ENCODE measurements around the gene SCN9A. TPM values are rescaled to one million over a fixed set of nuclear protein-coding genes. Genes with fewer than 3 reads are reported as not detected.

SCN9A gene
- total RNA-seq, 1 experiment from 2014 or later = 3.4 TPM

GRCh38 chr2:166249318-166249717 is 126.4 kb downstream of the SCN9A start:
- TF ChIP-seq CTCF (conservative IDR thresholded peaks at IDR 0.05) = no peak
- no peak for TF ChIP-seq EZH2 (IDR thresholded peaks at IDR 0.05; ENCODE audit: low read depth)
- Histone ChIP-seq H3K27me3 (ENCODE audit: insufficient read depth, low read depth) (no peaks in the 10 kb centered on the region), H3K27ac (no peak overlapping the region), H3K4me2 (no peak overlapping the region), H3K79me2 (ENCODE audit: low read depth) (no peaks in the 10 kb centered on the region), H3K4me1 (replicated peaks; ENCODE audit: insufficient read depth) (no peaks in the 10 kb centered on the region), H4K20me1 (ENCODE audit: insufficient read depth) (no peaks in the 10 kb centered on the region), H2AFZ (no peak overlapping the region), H3K9me2 (ENCODE audit: insufficient read depth) (no peaks in the 10 kb centered on the region), H3K4me3 (no peak overlapping the region), H3K36me3 (ENCODE audit: low read depth) (no peaks in the 10 kb centered on the region), H3F3A (ENCODE audit: insufficient read depth, low read depth) (no peaks in the 10 kb centered on the region), H3K9me3 (ENCODE audit: insufficient read depth, low read depth) (no peaks in the 10 kb centered on the region)
- no peak for DNase-seq
- intact Hi-C loops (cut with micrococcal nuclease; ENCODE audit: unreplicated experiment) = no loop called here
- ChIA-PET POLR2A (ENCODE audit: unreplicated experiment) (no interaction called here), CTCF (no interaction called here)
- no TSS peak for BruUV-seq (replicated peaks)

DNA sequence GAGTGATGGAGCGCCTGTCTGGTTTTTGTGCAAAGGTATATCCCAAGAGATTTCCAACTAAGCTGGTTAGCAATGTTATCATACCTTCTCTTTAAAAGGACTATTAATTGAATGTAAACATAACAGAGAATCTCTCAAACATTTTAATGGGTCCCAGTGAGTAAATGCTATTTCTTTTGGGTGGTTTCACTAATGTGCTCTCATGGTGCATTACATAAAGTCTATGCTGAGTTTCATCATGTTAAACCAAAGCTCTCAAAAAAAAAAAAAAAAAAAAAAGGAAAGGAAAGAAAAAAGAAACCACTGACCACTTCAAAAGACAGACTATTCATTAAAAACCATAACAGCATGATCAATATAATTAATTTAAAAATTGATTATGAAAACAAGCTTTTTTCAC is 128.8 kb downstream of the SCN9A start:
- H3K79me2 ChIP-seq (ENCODE audit: low read depth) = no peaks in the 10 kb centered on the region
- CTCF ChIA-PET = no interaction called here
- H3K36me3 ChIP-seq (ENCODE audit: low read depth) = no peaks in the 10 kb centered on the region
- no peaks in the 10 kb centered on the region for H3K27me3 ChIP-seq (ENCODE audit: insufficient read depth, low read depth)
- no peak overlapping the region for H3K27ac ChIP-seq
- H3F3A ChIP-seq (ENCODE audit: insufficient read depth, low read depth) = no peaks in the 10 kb centered on the region
- no peaks in the 10 kb centered on the region for H4K20me1 ChIP-seq (ENCODE audit: insufficient read depth)
- TF ChIP-seq EZH2 (IDR thresholded peaks at IDR 0.05; ENCODE audit: low read depth) = no peak
- TF ChIP-seq CTCF (conservative IDR thresholded peaks at IDR 0.05) = no peak
- intact Hi-C loops (cut with micrococcal nuclease; ENCODE audit: unreplicated experiment) = no loop called here
- H2AFZ ChIP-seq = no peak overlapping the region
- no TSS peak for BruUV-seq (replicated peaks)
- no peak overlapping the region for H3K4me3 ChIP-seq
- POLR2A ChIA-PET (ENCODE audit: unreplicated experiment) = no interaction called here
- no peak for DNase-seq
- H3K4me2 ChIP-seq = no peak overlapping the region
- H3K4me1 ChIP-seq (replicated peaks; ENCODE audit: insufficient read depth) = no peaks in the 10 kb centered on the region
- no peaks in the 10 kb centered on the region; the same call in 1 of the 2 replicates for H3K9me3 ChIP-seq (ENCODE audit: insufficient read depth, low read depth)
- H3K9me2 ChIP-seq (ENCODE audit: insufficient read depth) = no peaks in the 10 kb centered on the region

GRCh38 chr2:166242309-166242708 is 133.4 kb downstream of the SCN9A start:
- POLR2A ChIA-PET (ENCODE audit: unreplicated experiment) = no interaction called here
- no TSS peak for BruUV-seq (replicated peaks)
- CTCF ChIA-PET = no interaction called here

More at GRCh38 chr2:166242309-166242708, 133.4 kb downstream of the SCN9A start:
- Histone ChIP-seq H2AFZ (no peak overlapping the region), H4K20me1 (ENCODE audit: insufficient read depth) (no peaks in the 10 kb centered on the region), H3F3A (ENCODE audit: insufficient read depth, low read depth) (no peaks in the 10 kb centered on the region), H3K4me2 (no peak overlapping the region), H3K36me3 (ENCODE audit: low read depth) (no peaks in the 10 kb centered on the region), H3K79me2 (ENCODE audit: low read depth) (no peaks in the 10 kb centered on the region), H3K4me3 (no peak overlapping the region), H3K9me2 (ENCODE audit: insufficient read depth) (no peaks in the 10 kb centered on the region), H3K4me1 (replicated peaks; ENCODE audit: insufficient read depth) (peaks cover 9% of the 10 kb centered on the region; the same call in 1 of the 2 replicates), H3K9me3 (ENCODE audit: insufficient read depth, low read depth) (no peaks in the 10 kb centered on the region; the same call in 1 of the 2 replicates), H3K27me3 (ENCODE audit: insufficient read depth, low read depth) (no peaks in the 10 kb centered on the region), H3K27ac (no peak overlapping the region)
- TF ChIP-seq EZH2 (IDR thresholded peaks at IDR 0.05; ENCODE audit: low read depth) = no peak
- no peak for TF ChIP-seq CTCF (conservative IDR thresholded peaks at IDR 0.05)
- intact Hi-C loops (cut with micrococcal nuclease; ENCODE audit: unreplicated experiment) = loop anchor here (5.0 kb wide), 1 partner anchor 135 kb away; the partner anchor contains the start of gene SCN9A
- DNase-seq = no peak

Measured in PC-9 (cell line).